CD4-positive, CD25-positive, alpha-beta regulatory T cell (primary cell): ENCODE measurements around the gene KRTAP19-4. TPM values are rescaled to one million over a fixed set of nuclear protein-coding genes. Genes with fewer than 3 reads are reported as not detected.

ENCODE experiments used
- ATAC-seq, 2 donors: fragments of 150-1000 bp; cut with Tn5 transposase; one replicate each; pipeline ENCODE4 v1.10.0; 2021; ENCODE audit warnings: low read depth in 2 of 2, moderate number of reproducible peaks in 2 of 2, moderate library complexity in 1 of 2
- DNase-seq, 3 donors: peaks; one replicate each; pipeline versions ENCODE4 v3.0.0 to v3.0.0-alpha.2; 2012 to 2022; ENCODE audit warnings: mixed read lengths in 1 of 3
- H3K27ac ChIP-seq: one replicate; pipeline ENCODE4 v1.7.0; 2013; ENCODE audit warnings: mild to moderate bottlenecking, low read length; ENCODE audit not compliant: insufficient read depth, poor library complexity, severe bottlenecking
- H3K27me3 ChIP-seq: one replicate; pipeline ENCODE4 v1.7.0; 2013; ENCODE audit warnings: low read length; ENCODE audit not compliant: control insufficient read depth, insufficient read depth
- H3K36me3 ChIP-seq: one replicate; pipeline ENCODE4 v1.7.0; 2013; ENCODE audit warnings: mild to moderate bottlenecking, low read length, moderate library complexity; ENCODE audit not compliant: control insufficient read depth, insufficient read depth
- H3K4me1 ChIP-seq: 2 replicates; pipeline ENCODE4 v1.7.0; 2013; ENCODE audit warnings: mild to moderate bottlenecking, low read length; ENCODE audit not compliant: insufficient read depth, control insufficient read depth, poor library complexity, severe bottlenecking
- H3K4me3 ChIP-seq: one replicate; pipeline ENCODE4 v1.7.0; 2013; ENCODE audit warnings: low read depth, mild to moderate bottlenecking, low read length, moderate library complexity
- H3K9me3 ChIP-seq, 2 experiments: 1 replicate in 1 of 2; 2 replicates in 1 of 2; pipeline ENCODE4 v1.7.0; 2013; ENCODE audit warnings: low read length in 2 of 2, mild to moderate bottlenecking in 1 of 2, moderate library complexity in 1 of 2; ENCODE audit not compliant: control insufficient read depth in 2 of 2
- H3K27ac Mint-ChIP-seq, 3 donors: one replicate each; pipeline ENCODE4 v1.8.0; 2020 to 2022; ENCODE audit warnings: mild to moderate bottlenecking in 3 of 3, mixed read lengths in 3 of 3, moderate library complexity in 2 of 3
- H3K27me3 Mint-ChIP-seq: one replicate; pipeline ENCODE4 v1.8.0; 2022; ENCODE audit warnings: mild to moderate bottlenecking, mixed read lengths
- H3K36me3 Mint-ChIP-seq: one replicate; pipeline ENCODE4 v1.8.0; 2020; ENCODE audit warnings: mixed read lengths
- H3K4me1 Mint-ChIP-seq, 4 donors: one replicate each; pipeline ENCODE4 v1.8.0; 2020 to 2022; ENCODE audit warnings: mixed read lengths in 4 of 4, mild to moderate bottlenecking in 1 of 4
- H3K4me3 Mint-ChIP-seq, 4 donors: one replicate each; pipeline ENCODE4 v1.8.0; 2020 to 2022; ENCODE audit warnings: mild to moderate bottlenecking in 4 of 4, mixed read lengths in 4 of 4, moderate library complexity in 3 of 4
- H3K9me3 Mint-ChIP-seq, 7 donors: one replicate each; pipeline ENCODE4 v1.8.0; 2020 to 2022; ENCODE audit warnings: mixed read lengths in 7 of 7, mild to moderate bottlenecking in 3 of 7, moderate library complexity in 2 of 7
- polyA plus RNA-seq, 4 donors: library from polyadenylated mRNA; unstranded; fragments of 300-500 nt; fragmentation: Illumina TruSeq; gene quantifications; one replicate each; pipeline ENCODE4 v1.2.3, GENCODE V29; 2021
- total RNA-seq: library from RNA; stranded (reverse); gene quantifications from one replicate; pipeline ENCODE4 v1.2.3, GENCODE V29; 2022

Gene KRTAP19-4
- total and polyA plus RNA-seq, 5 donors from 2014 or later: not detected

DNA sequence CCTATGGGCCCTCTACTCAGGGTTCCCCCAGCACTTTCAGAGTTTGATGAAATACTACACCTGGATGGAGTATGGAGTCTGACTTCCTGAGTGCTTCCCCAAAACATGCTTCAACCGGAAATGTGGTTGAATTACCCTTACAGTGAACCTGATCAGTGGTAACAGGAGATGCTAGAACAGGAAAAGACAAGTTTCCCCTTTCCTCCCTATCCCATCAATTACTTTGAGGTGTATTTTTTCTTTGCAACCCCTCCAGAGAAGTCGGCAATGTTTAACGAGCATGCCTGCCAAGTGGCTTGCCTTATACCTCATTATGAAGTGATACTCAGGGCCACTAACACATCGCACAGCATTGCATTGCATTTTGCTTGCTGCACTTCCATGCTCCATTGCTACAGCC is 49.9 kb downstream of the KRTAP19-4 start:
- Histone ChIP-seq H3K9me3 (no peaks in the 10 kb centered on the region), H3K27me3 (no peaks in the 10 kb centered on the region), H3K4me3 (no peak overlapping the region), H3K36me3 (no peaks in the 10 kb centered on the region), H3K27ac (no peak overlapping the region), H3K4me1 (no peaks in the 10 kb centered on the region)
- Mint-ChIP-seq H3K27ac (no peak overlapping the region), H3K9me3 (peaks cover 0 to 4% (median 0%) of the 10 kb centered on the region in 7 donors), H3K4me3 (no peak overlapping the region), H3K36me3 (no peaks in the 10 kb centered on the region), H3K4me1 (no peaks in the 10 kb centered on the region), H3K27me3 (no peaks in the 10 kb centered on the region)
- ATAC-seq (no peak), DNase-seq (no peak)

Other genes starting within 250 kb of the KRTAP19-4 start
- not detected for gene KRTAP24-1, start 214.2 kb downstream of the KRTAP19-4 start, total RNA-seq
- gene KRTAP24-1, start 214.2 kb downstream of the KRTAP19-4 start, polyA plus RNA-seq: not detected
- not detected for gene KRTAP25-1, start 207.7 kb downstream of the KRTAP19-4 start, total RNA-seq
- gene KRTAP25-1, start 207.7 kb downstream of the KRTAP19-4 start, polyA plus RNA-seq: not detected
- not detected for gene KRTAP26-1, start 176.8 kb downstream of the KRTAP19-4 start, total RNA-seq
- gene KRTAP26-1, start 176.8 kb downstream of the KRTAP19-4 start, polyA plus RNA-seq: not detected
- not detected for gene KRTAP27-1, start 159.5 kb downstream of the KRTAP19-4 start, total RNA-seq
- not detected for gene KRTAP27-1, start 159.5 kb downstream of the KRTAP19-4 start, polyA plus RNA-seq
- not detected for gene KRTAP23-1, start 148.6 kb downstream of the KRTAP19-4 start, total RNA-seq
- gene KRTAP23-1, start 148.6 kb downstream of the KRTAP19-4 start, polyA plus RNA-seq: not detected
- not detected for gene KRTAP13-2, start 124.9 kb downstream of the KRTAP19-4 start, total RNA-seq
- gene KRTAP13-2, start 124.9 kb downstream of the KRTAP19-4 start, polyA plus RNA-seq: not detected
- not detected for gene KRTAP13-1, start 101.1 kb downstream of the KRTAP19-4 start, total RNA-seq
- gene KRTAP13-1, start 101.1 kb downstream of the KRTAP19-4 start, polyA plus RNA-seq: not detected
- not detected for gene KRTAP13-3, start 71.2 kb downstream of the KRTAP19-4 start, total RNA-seq
- not detected for gene KRTAP13-3, start 71.2 kb downstream of the KRTAP19-4 start, polyA plus RNA-seq
- gene KRTAP13-4, start 66.9 kb downstream of the KRTAP19-4 start, total RNA-seq: not detected
- not detected for gene KRTAP13-4, start 66.9 kb downstream of the KRTAP19-4 start, polyA plus RNA-seq
- gene KRTAP15-1, start 56.9 kb downstream of the KRTAP19-4 start, total RNA-seq: not detected
- not detected for gene KRTAP15-1, start 56.9 kb downstream of the KRTAP19-4 start, polyA plus RNA-seq
- not detected for gene KRTAP19-1, start 16.8 kb downstream of the KRTAP19-4 start, total RNA-seq
- not detected for gene KRTAP19-1, start 16.8 kb downstream of the KRTAP19-4 start, polyA plus RNA-seq
- not detected for gene KRTAP19-2, start 9.7 kb downstream of the KRTAP19-4 start, total RNA-seq
- not detected for gene KRTAP19-2, start 9.7 kb downstream of the KRTAP19-4 start, polyA plus RNA-seq
- gene KRTAP19-3, start 5.2 kb downstream of the KRTAP19-4 start, total RNA-seq: not detected
- not detected for gene KRTAP19-3, start 5.2 kb downstream of the KRTAP19-4 start, polyA plus RNA-seq
- gene KRTAP19-5, start 5.0 kb upstream of the KRTAP19-4 start, total RNA-seq: not detected
- not detected for gene KRTAP19-5, start 5.0 kb upstream of the KRTAP19-4 start, polyA plus RNA-seq
- not detected for gene KRTAP19-6, start 44.7 kb upstream of the KRTAP19-4 start, total RNA-seq
- not detected for gene KRTAP19-6, start 44.7 kb upstream of the KRTAP19-4 start, polyA plus RNA-seq
- gene KRTAP19-7, start 64.1 kb upstream of the KRTAP19-4 start, total RNA-seq: not detected
- gene KRTAP19-7, start 64.1 kb upstream of the KRTAP19-4 start, polyA plus RNA-seq: not detected
- not detected for gene KRTAP22-2, start 93.2 kb upstream of the KRTAP19-4 start, total RNA-seq
- gene KRTAP22-2, start 93.2 kb upstream of the KRTAP19-4 start, polyA plus RNA-seq: not detected
- not detected for gene KRTAP6-3, start 95.3 kb upstream of the KRTAP19-4 start, total RNA-seq
- not detected for gene KRTAP6-3, start 95.3 kb upstream of the KRTAP19-4 start, polyA plus RNA-seq
- not detected for gene KRTAP6-2, start 101.7 kb upstream of the KRTAP19-4 start, total RNA-seq
- gene KRTAP6-2, start 101.7 kb upstream of the KRTAP19-4 start, polyA plus RNA-seq: not detected
- not detected for gene KRTAP22-1, start 103.9 kb upstream of the KRTAP19-4 start, total RNA-seq
- gene KRTAP22-1, start 103.9 kb upstream of the KRTAP19-4 start, polyA plus RNA-seq: not detected
- gene KRTAP6-1, start 116.8 kb upstream of the KRTAP19-4 start, total RNA-seq: not detected
- gene KRTAP6-1, start 116.8 kb upstream of the KRTAP19-4 start, polyA plus RNA-seq: not detected
- gene KRTAP20-1, start 119.3 kb upstream of the KRTAP19-4 start, total RNA-seq: not detected
- not detected for gene KRTAP20-1, start 119.3 kb upstream of the KRTAP19-4 start, polyA plus RNA-seq
- not detected for gene KRTAP20-4, start 123.5 kb upstream of the KRTAP19-4 start, total RNA-seq
- not detected for gene KRTAP20-4, start 123.5 kb upstream of the KRTAP19-4 start, polyA plus RNA-seq
- gene KRTAP20-2, start 138.0 kb upstream of the KRTAP19-4 start, total RNA-seq: not detected
- not detected for gene KRTAP20-2, start 138.0 kb upstream of the KRTAP19-4 start, polyA plus RNA-seq
- not detected for gene KRTAP20-3, start 145.7 kb upstream of the KRTAP19-4 start, total RNA-seq
- gene KRTAP20-3, start 145.7 kb upstream of the KRTAP19-4 start, polyA plus RNA-seq: not detected
- not detected for gene KRTAP21-3, start 221.6 kb upstream of the KRTAP19-4 start, total RNA-seq
- not detected for gene KRTAP21-3, start 221.6 kb upstream of the KRTAP19-4 start, polyA plus RNA-seq